ENCODE measurements around the gene FRAS1. TPM values are rescaled to one million over a fixed set of nuclear protein-coding genes. Genes with fewer than 3 reads are reported as not detected.

FRAS1 gene
- total and polyA plus RNA-seq, 2 of the 8 experiments (the other 6 are each of a cell fraction or from before 2014, with no cell fraction given), result 38.5 to 109 TPM

DNA sequence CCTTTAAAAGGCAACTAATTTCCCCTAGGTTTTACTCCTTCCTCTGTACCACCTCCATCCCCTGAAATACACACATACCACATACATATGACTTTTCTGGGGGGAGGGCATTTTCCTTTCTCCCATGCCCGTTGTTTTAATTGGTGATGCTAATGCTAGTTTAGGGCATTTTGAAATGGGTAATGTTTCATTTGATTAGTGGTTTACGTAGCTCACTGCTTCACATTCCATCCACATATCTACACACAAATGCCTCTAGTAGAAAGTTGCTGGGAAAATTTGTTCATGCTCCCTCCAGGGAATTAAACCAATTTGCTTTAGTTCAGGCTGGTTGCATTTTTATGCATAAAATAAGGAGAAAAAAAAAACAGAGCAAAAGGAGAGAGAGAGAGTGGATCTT is 231.2 kb downstream of the FRAS1 start (continued):
- TF ChIP-seq, protein P1, sequence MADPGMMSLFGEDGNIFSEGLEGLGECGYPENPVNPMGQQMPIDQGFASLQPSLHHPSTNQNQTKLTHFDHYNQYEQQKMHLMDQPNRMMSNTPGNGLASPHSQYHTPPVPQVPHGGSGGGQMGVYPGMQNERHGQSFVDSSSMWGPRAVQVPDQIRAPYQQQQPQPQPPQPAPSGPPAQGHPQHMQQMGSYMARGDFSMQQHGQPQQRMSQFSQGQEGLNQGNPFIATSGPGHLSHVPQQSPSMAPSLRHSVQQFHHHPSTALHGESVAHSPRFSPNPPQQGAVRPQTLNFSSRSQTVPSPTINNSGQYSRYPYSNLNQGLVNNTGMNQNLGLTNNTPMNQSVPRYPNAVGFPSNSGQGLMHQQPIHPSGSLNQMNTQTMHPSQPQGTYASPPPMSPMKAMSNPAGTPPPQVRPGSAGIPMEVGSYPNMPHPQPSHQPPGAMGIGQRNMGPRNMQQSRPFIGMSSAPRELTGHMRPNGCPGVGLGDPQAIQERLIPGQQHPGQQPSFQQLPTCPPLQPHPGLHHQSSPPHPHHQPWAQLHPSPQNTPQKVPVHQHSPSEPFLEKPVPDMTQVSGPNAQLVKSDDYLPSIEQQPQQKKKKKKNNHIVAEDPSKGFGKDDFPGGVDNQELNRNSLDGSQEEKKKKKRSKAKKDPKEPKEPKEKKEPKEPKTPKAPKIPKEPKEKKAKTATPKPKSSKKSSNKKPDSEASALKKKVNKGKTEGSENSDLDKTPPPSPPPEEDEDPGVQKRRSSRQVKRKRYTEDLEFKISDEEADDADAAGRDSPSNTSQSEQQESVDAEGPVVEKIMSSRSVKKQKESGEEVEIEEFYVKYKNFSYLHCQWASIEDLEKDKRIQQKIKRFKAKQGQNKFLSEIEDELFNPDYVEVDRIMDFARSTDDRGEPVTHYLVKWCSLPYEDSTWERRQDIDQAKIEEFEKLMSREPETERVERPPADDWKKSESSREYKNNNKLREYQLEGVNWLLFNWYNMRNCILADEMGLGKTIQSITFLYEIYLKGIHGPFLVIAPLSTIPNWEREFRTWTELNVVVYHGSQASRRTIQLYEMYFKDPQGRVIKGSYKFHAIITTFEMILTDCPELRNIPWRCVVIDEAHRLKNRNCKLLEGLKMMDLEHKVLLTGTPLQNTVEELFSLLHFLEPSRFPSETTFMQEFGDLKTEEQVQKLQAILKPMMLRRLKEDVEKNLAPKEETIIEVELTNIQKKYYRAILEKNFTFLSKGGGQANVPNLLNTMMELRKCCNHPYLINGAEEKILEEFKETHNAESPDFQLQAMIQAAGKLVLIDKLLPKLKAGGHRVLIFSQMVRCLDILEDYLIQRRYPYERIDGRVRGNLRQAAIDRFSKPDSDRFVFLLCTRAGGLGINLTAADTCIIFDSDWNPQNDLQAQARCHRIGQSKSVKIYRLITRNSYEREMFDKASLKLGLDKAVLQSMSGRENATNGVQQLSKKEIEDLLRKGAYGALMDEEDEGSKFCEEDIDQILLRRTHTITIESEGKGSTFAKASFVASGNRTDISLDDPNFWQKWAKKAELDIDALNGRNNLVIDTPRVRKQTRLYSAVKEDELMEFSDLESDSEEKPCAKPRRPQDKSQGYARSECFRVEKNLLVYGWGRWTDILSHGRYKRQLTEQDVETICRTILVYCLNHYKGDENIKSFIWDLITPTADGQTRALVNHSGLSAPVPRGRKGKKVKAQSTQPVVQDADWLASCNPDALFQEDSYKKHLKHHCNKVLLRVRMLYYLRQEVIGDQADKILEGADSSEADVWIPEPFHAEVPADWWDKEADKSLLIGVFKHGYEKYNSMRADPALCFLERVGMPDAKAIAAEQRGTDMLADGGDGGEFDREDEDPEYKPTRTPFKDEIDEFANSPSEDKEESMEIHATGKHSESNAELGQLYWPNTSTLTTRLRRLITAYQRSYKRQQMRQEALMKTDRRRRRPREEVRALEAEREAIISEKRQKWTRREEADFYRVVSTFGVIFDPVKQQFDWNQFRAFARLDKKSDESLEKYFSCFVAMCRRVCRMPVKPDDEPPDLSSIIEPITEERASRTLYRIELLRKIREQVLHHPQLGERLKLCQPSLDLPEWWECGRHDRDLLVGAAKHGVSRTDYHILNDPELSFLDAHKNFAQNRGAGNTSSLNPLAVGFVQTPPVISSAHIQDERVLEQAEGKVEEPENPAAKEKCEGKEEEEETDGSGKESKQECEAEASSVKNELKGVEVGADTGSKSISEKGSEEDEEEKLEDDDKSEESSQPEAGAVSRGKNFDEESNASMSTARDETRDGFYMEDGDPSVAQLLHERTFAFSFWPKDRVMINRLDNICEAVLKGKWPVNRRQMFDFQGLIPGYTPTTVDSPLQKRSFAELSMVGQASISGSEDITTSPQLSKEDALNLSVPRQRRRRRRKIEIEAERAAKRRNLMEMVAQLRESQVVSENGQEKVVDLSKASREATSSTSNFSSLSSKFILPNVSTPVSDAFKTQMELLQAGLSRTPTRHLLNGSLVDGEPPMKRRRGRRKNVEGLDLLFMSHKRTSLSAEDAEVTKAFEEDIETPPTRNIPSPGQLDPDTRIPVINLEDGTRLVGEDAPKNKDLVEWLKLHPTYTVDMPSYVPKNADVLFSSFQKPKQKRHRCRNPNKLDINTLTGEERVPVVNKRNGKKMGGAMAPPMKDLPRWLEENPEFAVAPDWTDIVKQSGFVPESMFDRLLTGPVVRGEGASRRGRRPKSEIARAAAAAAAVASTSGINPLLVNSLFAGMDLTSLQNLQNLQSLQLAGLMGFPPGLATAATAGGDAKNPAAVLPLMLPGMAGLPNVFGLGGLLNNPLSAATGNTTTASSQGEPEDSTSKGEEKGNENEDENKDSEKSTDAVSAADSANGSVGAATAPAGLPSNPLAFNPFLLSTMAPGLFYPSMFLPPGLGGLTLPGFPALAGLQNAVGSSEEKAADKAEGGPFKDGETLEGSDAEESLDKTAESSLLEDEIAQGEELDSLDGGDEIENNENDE (IDR thresholded peaks at IDR 0.05; ENCODE audit: insufficient replicate concordance, low read length), result no peak

All from H1 (cell line).